Measurements from ENCODE around the gene TNK2. TPM values are rescaled to one million over a fixed set of nuclear protein-coding genes. Genes with fewer than 3 reads are reported as not detected.
"Not testable (repeated sequence)": the region's sequence is repeated elsewhere in the genome, so short reads cannot be mapped to it uniquely, and the experiment has no call there.

The TNK2 gene
- total RNA-seq, 6 experiments from 2014 or later: 12.6 to 52.5 (median 25.3) TPM

DNA sequence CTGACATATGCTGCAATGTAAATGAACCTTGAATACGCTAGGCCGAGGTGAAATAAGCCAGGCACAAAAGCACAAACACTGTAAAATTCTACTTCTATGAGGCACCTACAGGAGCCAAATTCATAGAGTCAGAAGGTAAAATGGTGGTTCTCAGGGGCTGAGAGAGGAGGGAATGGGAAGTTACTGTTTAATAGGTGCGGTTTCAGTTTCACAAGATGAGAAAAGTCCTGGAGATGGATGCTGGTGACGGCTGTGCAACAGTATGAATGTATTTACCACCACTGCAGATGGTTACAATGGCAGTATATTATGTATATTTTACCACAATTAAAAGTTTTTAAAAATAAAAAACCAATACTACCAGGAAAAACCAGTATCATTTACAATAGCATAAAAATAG is 4.0 kb downstream of the TNK2 start:
- Histone ChIP-seq H3K4me3 (no peak overlapping the region), H3K27ac (peak overlapping the region in 1 of 3 donors; percentile 12), H3K9me3 (no peaks in the 10 kb centered on the region), H3K27me3 (no peaks in the 10 kb centered on the region), H3K4me1 (peaks cover 0 to 41% (median 21%) of the 10 kb centered on the region in 4 donors), H3K36me3 (no peaks in the 10 kb centered on the region)
- no peak for TF ChIP-seq POLR2A (IDR thresholded peaks at IDR 0.05)
- TF ChIP-seq, protein P1, sequence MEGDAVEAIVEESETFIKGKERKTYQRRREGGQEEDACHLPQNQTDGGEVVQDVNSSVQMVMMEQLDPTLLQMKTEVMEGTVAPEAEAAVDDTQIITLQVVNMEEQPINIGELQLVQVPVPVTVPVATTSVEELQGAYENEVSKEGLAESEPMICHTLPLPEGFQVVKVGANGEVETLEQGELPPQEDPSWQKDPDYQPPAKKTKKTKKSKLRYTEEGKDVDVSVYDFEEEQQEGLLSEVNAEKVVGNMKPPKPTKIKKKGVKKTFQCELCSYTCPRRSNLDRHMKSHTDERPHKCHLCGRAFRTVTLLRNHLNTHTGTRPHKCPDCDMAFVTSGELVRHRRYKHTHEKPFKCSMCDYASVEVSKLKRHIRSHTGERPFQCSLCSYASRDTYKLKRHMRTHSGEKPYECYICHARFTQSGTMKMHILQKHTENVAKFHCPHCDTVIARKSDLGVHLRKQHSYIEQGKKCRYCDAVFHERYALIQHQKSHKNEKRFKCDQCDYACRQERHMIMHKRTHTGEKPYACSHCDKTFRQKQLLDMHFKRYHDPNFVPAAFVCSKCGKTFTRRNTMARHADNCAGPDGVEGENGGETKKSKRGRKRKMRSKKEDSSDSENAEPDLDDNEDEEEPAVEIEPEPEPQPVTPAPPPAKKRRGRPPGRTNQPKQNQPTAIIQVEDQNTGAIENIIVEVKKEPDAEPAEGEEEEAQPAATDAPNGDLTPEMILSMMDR (IDR thresholded peaks at IDR 0.05): no peak
- intact Hi-C loops (cut with DNase I): no loop called here
- WGBS (ENCODE audit: insufficient coverage, low coverage, low lambda C conversion rate, missing lambda C conversion rate): 63% methylated on average over 4 of the region's 4 CpGs
- no peak for ATAC-seq
- no peak for DNase-seq

DNA sequence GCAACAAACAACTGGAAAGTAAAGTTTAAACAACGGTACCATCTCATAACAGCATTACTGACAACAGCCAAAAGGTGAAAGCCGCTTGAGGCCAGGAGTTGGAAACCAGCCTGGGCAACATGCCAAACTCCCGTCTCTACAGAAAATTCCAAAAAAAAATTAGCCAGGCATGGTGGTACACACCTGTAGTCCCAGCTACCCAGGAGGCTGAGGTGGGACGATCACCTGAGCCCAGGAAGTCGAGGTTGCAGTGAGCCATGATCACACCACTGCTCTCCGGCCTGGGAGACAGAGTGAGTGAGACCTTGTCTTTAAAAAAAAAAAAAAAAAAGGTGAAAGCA is 4.4 kb downstream of the TNK2 start:
- H3K36me3 ChIP-seq: no peaks in the 10 kb centered on the region
- peak overlapping the region in 2 of 3 donors; percentile 10 to 12 for H3K27ac ChIP-seq
- WGBS (ENCODE audit: insufficient coverage, low coverage, low lambda C conversion rate, missing lambda C conversion rate): 48% methylated on average over 6 of the region's 6 CpGs
- DNase-seq: no peak
- intact Hi-C loops (cut with DNase I): no loop called here
- no peaks in the 10 kb centered on the region for H3K27me3 ChIP-seq
- no peak for TF ChIP-seq POLR2A (IDR thresholded peaks at IDR 0.05)
- H3K4me3 ChIP-seq: no peak overlapping the region
- no peaks in the 10 kb centered on the region for H3K9me3 ChIP-seq
- H3K4me1 ChIP-seq: peaks cover 0 to 41% (median 21%) of the 10 kb centered on the region in 4 donors
- no peak for ATAC-seq

DNA sequence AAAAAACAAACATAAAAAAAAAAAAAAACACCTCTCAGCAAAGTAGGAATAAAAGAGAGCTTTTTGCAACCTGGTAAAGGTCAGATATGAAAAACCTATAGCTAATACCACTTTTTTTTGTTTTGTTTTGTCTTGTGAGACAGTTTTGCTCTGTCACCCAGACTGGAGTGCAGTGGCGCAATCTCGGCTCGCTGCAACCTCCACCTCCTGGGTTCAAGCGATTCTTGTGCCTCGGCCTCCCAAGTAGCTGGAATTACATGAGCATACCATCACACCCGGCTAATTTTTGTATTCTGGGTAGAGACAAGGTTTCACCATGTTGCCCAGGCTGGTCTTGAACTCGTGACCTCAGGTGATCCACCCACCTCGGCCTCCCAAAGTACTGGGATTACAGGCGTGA is 5.7 kb downstream of the TNK2 start:
- ATAC-seq; H3K36me3 ChIP-seq; intact Hi-C loops (cut with DNase I); H3K27me3 ChIP-seq; H3K4me3 ChIP-seq; H3K9me3 ChIP-seq; DNase-seq: not testable (repeated sequence)
- 67% methylated on average over 9 of the region's 9 CpGs for WGBS (ENCODE audit: insufficient coverage, low coverage, low lambda C conversion rate, missing lambda C conversion rate)
- Histone ChIP-seq H3K27ac (peak overlapping the region in 1 of 3 donors; percentile 10), H3K4me1 (peaks cover 0 to 39% (median 15%) of the 10 kb centered on the region in 4 donors)

DNA sequence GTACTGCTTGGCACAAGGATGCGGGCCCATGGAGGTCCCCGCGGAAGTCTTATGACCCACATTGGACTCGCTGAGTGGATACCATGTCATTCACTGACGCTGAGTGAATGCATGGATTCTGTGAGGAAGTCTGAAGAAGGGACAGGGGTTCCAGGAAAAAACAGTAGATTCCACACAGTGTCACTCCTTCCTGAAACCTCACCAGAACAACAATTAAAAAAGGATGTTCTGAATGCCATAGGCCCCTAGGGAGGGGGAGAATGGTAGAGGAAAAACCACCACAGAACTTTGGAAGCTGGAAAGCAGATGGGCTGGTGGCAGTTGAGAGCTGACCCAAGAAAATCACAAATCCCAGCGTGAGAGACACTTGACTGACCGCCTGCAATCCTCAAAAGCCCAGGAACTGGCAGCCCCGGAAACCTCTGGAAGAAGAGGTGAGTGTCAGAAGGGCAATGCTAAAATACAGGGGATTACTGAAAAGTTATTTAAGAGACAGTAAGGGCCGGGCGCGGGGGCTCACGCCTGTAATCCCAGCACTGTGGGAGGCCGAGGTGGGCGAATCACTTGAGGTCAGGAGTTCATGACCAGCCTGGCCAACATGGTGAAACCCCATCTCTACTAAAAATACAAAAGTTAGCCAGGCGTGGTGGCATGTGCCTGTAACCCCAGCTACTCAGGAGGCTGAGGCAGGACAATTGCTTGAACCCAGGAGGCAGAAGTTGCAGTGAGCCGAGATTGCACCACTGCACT is 6.3 kb downstream of the TNK2 start:
- H3K27ac ChIP-seq; intact Hi-C loops (cut with DNase I); DNase-seq; H3K27me3 ChIP-seq; H3K9me3 ChIP-seq; H3K36me3 ChIP-seq; H3K4me3 ChIP-seq: not testable (repeated sequence)
- 63% methylated on average over 10 of the region's 16 CpGs for WGBS (ENCODE audit: insufficient coverage, low coverage, low lambda C conversion rate, missing lambda C conversion rate)
- peaks cover 0 to 33% (median 13%) of the 10 kb centered on the region in 4 donors for H3K4me1 ChIP-seq
- ATAC-seq: peak in 1 of 4 donors; percentile 26

DNA sequence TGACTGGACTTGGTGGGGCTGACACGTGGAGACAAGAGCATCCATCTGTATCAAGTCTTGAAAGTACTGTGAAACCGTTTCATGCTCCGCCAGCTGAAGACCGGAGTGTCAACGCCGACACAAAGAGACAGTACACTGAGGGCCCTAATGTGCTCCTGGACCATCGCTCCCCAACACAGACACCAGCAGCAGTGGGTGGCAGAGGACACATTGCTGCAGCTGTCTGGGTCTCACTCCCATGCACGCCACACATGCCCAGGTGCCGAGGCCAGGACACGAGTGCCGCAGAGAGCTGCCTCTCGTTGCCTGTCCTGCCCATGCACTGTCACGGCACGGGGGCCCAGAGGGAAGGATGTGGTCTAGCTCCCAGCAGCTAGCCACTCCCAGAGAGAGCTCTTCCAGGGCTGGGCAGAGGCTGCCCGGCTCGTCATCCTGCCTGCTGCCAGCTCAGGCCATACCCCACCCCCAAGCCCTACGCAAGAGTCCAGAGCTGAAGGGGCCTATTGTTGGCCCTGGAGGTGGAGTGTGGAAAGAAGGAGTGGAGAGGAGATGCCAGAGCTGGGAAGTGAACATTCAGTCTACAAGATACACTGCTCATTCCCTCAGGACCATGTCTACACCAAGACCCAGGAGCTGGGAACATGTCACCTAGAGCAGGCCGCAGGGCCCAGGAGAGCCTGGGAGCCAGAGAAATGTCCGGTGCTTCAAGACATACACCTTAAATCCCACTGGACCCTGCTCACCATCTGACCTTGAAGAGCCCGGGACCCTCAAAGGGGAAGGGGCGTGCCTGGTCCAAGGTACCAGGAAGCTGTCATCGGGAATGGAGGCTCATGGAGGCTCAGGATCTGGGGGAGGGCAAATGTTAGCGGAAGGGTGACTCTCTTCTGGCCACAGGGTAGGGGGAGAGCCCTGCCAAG is 7.7 kb downstream of the TNK2 start:
- ATAC-seq (peak; percentile 1 to 33 (median 16)), DNase-seq (peak; percentile 55 to 75 (median 63))
- TF ChIP-seq, protein P1 (IDR thresholded peaks at IDR 0.05): no peak
- no peak for TF ChIP-seq POLR2A (IDR thresholded peaks at IDR 0.05)
- H3K4me1 ChIP-seq: peaks cover 0 to 25% (median 10%) of the 10 kb centered on the region in 4 donors
- H3K9me3 ChIP-seq: no peaks in the 10 kb centered on the region
- no peaks in the 10 kb centered on the region for H3K27me3 ChIP-seq
- H3K4me3 ChIP-seq: no peak overlapping the region
- no peak overlapping the region for H3K27ac ChIP-seq
- whole genome bisulfite sequencing (ENCODE audit: insufficient coverage, low coverage, low lambda C conversion rate, missing lambda C conversion rate): 91% methylated on average over 5 of the region's 23 CpGs
- intact Hi-C loops (cut with DNase I): no loop called here
- no peaks in the 10 kb centered on the region for H3K36me3 ChIP-seq
